ENCODE results near the gene EBI3. TPM values are rescaled to one million over a fixed set of nuclear protein-coding genes. Genes with fewer than 3 reads are reported as not detected.

Gene EBI3
- total and polyA plus RNA-seq, 2 of the 13 experiments (the other 11 are each of a cell fraction or from before 2014, with no cell fraction given) = 3.4 TPM; not detected in 1

- in situ Hi-C loops (cut with HindIII; ENCODE audit: extremely low pct_ligation_motif_present, low pct_unique_long_range_greater_than_20kb) (no loop called here), intact Hi-C loops (cut with micrococcal nuclease; ENCODE audit: unreplicated experiment) (no loop called here)
- no peak overlapping the region for H3K27ac ChIP-seq (ENCODE audit: extremely low read length, insufficient read depth, low read length)
- no peak overlapping the region for H2AFZ ChIP-seq (ENCODE audit: low read length)
- BruUV-seq (replicated peaks) = no TSS peak
- H3K4me3 ChIP-seq (replicated peaks in 1 of 3; ENCODE audit: insufficient read depth in 1 of 3, low read depth in 2 of 3, low read length in 3 of 3) = no peak overlapping the region
- TF ChIP-seq E2F5 (CRISPR knock-in tag; conservative IDR thresholded peaks at IDR 0.05) (no peak), YY1 (IDR thresholded peaks at IDR 0.05; ENCODE audit: insufficient read depth, insufficient replicate concordance, low read depth, low read length) (no peak), KDM1A (CRISPR knock-in tag; IDR thresholded peaks at IDR 0.05) (no peak), BRCA1 (CRISPR knock-in tag; IDR thresholded peaks at IDR 0.05) (no peak), EZH2 (conservative IDR thresholded peaks at IDR 0.05; ENCODE audit: low read depth, low read length) (no peak), FOXJ3 (CRISPR knock-in tag; IDR thresholded peaks at IDR 0.05; ENCODE audit: borderline replicate concordance) (no peak)
- TF ChIP-seq, protein P1, sequence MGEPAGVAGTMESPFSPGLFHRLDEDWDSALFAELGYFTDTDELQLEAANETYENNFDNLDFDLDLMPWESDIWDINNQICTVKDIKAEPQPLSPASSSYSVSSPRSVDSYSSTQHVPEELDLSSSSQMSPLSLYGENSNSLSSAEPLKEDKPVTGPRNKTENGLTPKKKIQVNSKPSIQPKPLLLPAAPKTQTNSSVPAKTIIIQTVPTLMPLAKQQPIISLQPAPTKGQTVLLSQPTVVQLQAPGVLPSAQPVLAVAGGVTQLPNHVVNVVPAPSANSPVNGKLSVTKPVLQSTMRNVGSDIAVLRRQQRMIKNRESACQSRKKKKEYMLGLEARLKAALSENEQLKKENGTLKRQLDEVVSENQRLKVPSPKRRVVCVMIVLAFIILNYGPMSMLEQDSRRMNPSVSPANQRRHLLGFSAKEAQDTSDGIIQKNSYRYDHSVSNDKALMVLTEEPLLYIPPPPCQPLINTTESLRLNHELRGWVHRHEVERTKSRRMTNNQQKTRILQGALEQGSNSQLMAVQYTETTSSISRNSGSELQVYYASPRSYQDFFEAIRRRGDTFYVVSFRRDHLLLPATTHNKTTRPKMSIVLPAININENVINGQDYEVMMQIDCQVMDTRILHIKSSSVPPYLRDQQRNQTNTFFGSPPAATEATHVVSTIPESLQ (CRISPR knock-in tag; conservative IDR thresholded peaks at IDR 0.05) = no peak
- TF ChIP-seq, protein P2, sequence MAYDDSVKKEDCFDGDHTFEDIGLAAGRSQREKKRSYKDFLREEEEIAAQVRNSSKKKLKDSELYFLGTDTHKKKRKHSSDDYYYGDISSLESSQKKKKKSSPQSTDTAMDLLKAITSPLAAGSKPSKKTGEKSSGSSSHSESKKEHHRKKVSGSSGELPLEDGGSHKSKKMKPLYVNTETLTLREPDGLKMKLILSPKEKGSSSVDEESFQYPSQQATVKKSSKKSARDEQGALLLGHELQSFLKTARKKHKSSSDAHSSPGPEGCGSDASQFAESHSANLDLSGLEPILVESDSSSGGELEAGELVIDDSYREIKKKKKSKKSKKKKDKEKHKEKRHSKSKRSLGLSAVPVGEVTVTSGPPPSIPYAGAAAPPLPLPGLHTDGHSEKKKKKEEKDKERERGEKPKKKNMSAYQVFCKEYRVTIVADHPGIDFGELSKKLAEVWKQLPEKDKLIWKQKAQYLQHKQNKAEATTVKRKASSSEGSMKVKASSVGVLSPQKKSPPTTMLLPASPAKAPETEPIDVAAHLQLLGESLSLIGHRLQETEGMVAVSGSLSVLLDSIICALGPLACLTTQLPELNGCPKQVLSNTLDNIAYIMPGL (CRISPR knock-in tag; IDR thresholded peaks at IDR 0.05; ENCODE audit: borderline replicate concordance in 1 of 2, low read depth in 1 of 2) = no peak
- no peaks in the 10 kb centered on the region for H3K79me2 ChIP-seq (ENCODE audit: insufficient read depth, low read length)
- WGBS (ENCODE audit: low lambda C conversion rate) = 97% methylated on average over 11 of the region's 11 CpGs
- H3K27me3 ChIP-seq (ENCODE audit: control insufficient read depth in 1 of 2, insufficient read depth in 2 of 2, low read length in 2 of 2) = no peaks in the 10 kb centered on the region; a peak in 1 of 5 replicates
- POLR2A ChIA-PET = interaction anchor here (1.2 kb wide), 1 partner anchor 14 kb away, joined by 4 read pairs; the partner anchor contains the start of gene YJU2
- CTCF ChIA-PET (ENCODE audit: low intra/inter-chr PET ratio, low total read pairs) = no interaction called here
- no peak overlapping the region for H3K9ac ChIP-seq (ENCODE audit: insufficient read depth, low read depth, low read length)
- FAIRE-seq (no peak), ATAC-seq (no peak), DNase-seq (ENCODE audit: low spot score) (no peak)
- no peaks in the 10 kb centered on the region for H4K20me1 ChIP-seq (ENCODE audit: insufficient read depth, low read length)
- H3K4me1 ChIP-seq (ENCODE audit: insufficient read depth, low read length) = no peaks in the 10 kb centered on the region
- peaks cover 15 to 39% of the 10 kb centered on the region in 2 experiments; a peak in 4 of 5 replicates for H3K36me3 ChIP-seq (replicated peaks in 1 of 2; ENCODE audit: control insufficient read depth in 1 of 2, insufficient read depth in 2 of 2, low read length in 2 of 2)
- H3K4me2 ChIP-seq (ENCODE audit: low read depth, low read length) = no peak overlapping the region
- peaks cover 5% of the 10 kb centered on the region for H3K9me3 ChIP-seq (ENCODE audit: low read length)
These were observed 31.4 kb downstream of the EBI3 start for GRCh38 chr19:4260613-4261191.
